Upper lobe of left lung (tissue), 6 donors: ENCODE measurements around the gene PDE4D. TPM values are rescaled to one million over a fixed set of nuclear protein-coding genes. Genes with fewer than 3 reads are reported as not detected.

ENCODE experiments used
- ATAC-seq, 2 donors: fragments of 200-7000 bp; cut with Tn5 transposase; one replicate each; pipeline ENCODE4 v1.9.1; 2022; ENCODE audit warnings: mild to moderate bottlenecking in 2 of 2, moderate library complexity in 2 of 2; ENCODE audit not compliant: low FRiP score in 2 of 2
- DNase-seq, 2 donors: peaks; one replicate each; pipeline ENCODE4 v3.0.0-alpha.2; 2019 to 2020
- H3K27ac ChIP-seq, 4 donors: fragments of 200-600 bp; sonication (generic); one replicate each; pipeline ENCODE4 v1.5.1; 2016 to 2019
- H3K27me3 ChIP-seq, 4 donors: fragments of 200-600 bp; sonication (generic); one replicate each; pipeline ENCODE4 v1.5.1; 2017 to 2019
- H3K36me3 ChIP-seq, 4 donors: fragments of 200-600 bp; sonication (generic); one replicate each; pipeline ENCODE4 v1.5.1; 2016 to 2019
- H3K4me1 ChIP-seq, 4 donors: fragments of 200-600 bp; sonication (generic); one replicate each; pipeline ENCODE4 v1.5.1; 2018 to 2019
- H3K4me3 ChIP-seq, 4 donors: fragments of 200-600 bp; sonication (generic); one replicate each; pipeline ENCODE4 v1.5.1; 2017 to 2019; ENCODE audit warnings: mild to moderate bottlenecking in 2 of 4, moderate library complexity in 1 of 4
- H3K9me3 ChIP-seq, 4 donors: fragments of 200-600 bp; sonication (generic); one replicate each; pipeline ENCODE4 v1.5.1; 2018 to 2019
- CTCF ChIP-seq, 6 experiments: fragments of 450-650 bp in 4 of 6; fragments of 200-600 bp in 2 of 6; sonication (generic) in 2 of 6; IDR thresholded peaks; one replicate each; pipeline ENCODE4 v1.5.1; 2016 to 2019; ENCODE audit warnings: antibody characterized with exemption in 6 of 6
- EP300 ChIP-seq, 4 donors: sonication (generic); formaldehyde crosslinking; IDR thresholded peaks; one replicate each; pipeline ENCODE4 v1.5.1; 2017; ENCODE audit warnings: antibody characterized with exemption in 4 of 4, control low read depth in 2 of 4
- POLR2A ChIP-seq, 4 donors: fragments of 450-650 bp; IDR thresholded peaks; one replicate each; pipeline ENCODE4 v1.5.1; 2016 to 2017; ENCODE audit warnings: antibody characterized with exemption in 4 of 4, mild to moderate bottlenecking in 2 of 4
- POLR2AphosphoS5 ChIP-seq, 2 donors: sonication (generic); formaldehyde crosslinking; IDR thresholded peaks; one replicate each; pipeline ENCODE4 v1.5.1; 2017; ENCODE audit warnings: antibody characterized with exemption in 2 of 2
- WGBS, 2 donors: methylation state at CpG; one replicate each; pipeline ENCODE4 v1.1.5; 2017 to 2018; 5-methylcytosine and 5-hydroxymethylcytosine counted together
- total RNA-seq, 6 donors: library from RNA; depleted of rRNA in 4 of 6; stranded (reverse); fragments of >200 nt in 4 of 6; gene quantifications; one replicate each; pipeline versions ENCODE4 v1.1.0 to v1.2.1, GENCODE V29; 2016 to 2021
- donor health status: DM: no; HTN: no; CAD: no; lungs with moderate emphysema.
- donor health status: DM: no; HTN: yes; CAD: no; lungs with severe emphysema.

PDE4D gene
- total RNA-seq, 6 donors from 2014 or later: 50.4 to 188 (median 84.0) TPM

GRCh38 chr5:59016925-59017324 is 876.6 kb downstream of the PDE4D start:
- Histone ChIP-seq H3K4me1 (no peaks in the 10 kb centered on the region), H3K27ac (no peak overlapping the region), H3K4me3 (no peak overlapping the region), H3K36me3 (peaks cover 0 to 5% (median 0%) of the 10 kb centered on the region in 4 donors), H3K9me3 (no peaks in the 10 kb centered on the region), H3K27me3 (no peaks in the 10 kb centered on the region)
- ATAC-seq (no peak), DNase-seq (no peak)
- 94 to 95% methylated on average over 5 of the region's 5 CpGs for WGBS, 2 donors
- TF ChIP-seq POLR2AphosphoS5 (IDR thresholded peaks at IDR 0.05) (no peak), EP300 (IDR thresholded peaks at IDR 0.05) (no peak), POLR2A (IDR thresholded peaks at IDR 0.05) (no peak), CTCF (IDR thresholded peaks at IDR 0.05) (no peak)

GRCh38 chr5:59008816-59009473 is 884.6 kb downstream of the PDE4D start:
- H3K4me1 ChIP-seq: peaks cover 0 to 11% (median 4%) of the 10 kb centered on the region in 4 donors
- TF ChIP-seq POLR2A (IDR thresholded peaks at IDR 0.05) (no peak), POLR2AphosphoS5 (IDR thresholded peaks at IDR 0.05) (no peak), EP300 (IDR thresholded peaks at IDR 0.05) (no peak), CTCF (IDR thresholded peaks at IDR 0.05) (no peak)
- no peaks in the 10 kb centered on the region for H3K36me3 ChIP-seq
- ATAC-seq (no peak), DNase-seq (no peak)
- peaks cover 0 to 3% (median 0%) of the 10 kb centered on the region in 4 donors for H3K9me3 ChIP-seq
- no peaks in the 10 kb centered on the region for H3K27me3 ChIP-seq
- H3K4me3 ChIP-seq: no peak overlapping the region
- no peak overlapping the region for H3K27ac ChIP-seq

DNA sequence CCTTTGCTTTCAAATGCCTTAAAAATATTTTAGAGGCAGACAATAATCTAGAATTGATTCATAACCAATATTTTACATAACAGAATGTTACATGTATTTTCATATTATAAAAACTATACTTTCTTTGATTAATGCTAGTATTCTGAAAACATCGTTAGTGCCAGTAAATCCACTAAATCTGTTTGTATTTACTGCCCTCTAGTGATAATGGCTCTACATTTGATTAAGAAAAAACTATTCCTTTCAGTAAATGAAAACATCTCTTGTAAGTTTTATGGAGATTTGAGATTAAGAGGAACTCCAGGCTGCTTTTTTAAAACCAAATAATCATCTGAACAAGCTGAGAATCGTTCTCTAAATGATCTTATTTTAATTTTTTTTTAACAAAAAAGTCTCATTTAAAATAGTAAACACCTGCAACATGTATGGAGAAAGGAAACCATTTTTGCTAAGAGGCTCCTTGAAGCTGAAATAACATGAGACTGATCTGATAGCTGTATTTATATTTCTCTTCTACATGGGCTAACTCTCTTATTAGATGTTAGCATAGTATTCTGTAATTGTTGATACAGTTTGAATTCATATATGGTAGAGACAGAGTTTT is 886.0 kb downstream of the PDE4D start:
- ATAC-seq: no peak
- peaks cover 0 to 16% (median 6%) of the 10 kb centered on the region in 4 donors for H3K4me1 ChIP-seq
- no peak for TF ChIP-seq POLR2A (IDR thresholded peaks at IDR 0.05)
- TF ChIP-seq POLR2AphosphoS5 (IDR thresholded peaks at IDR 0.05): no peak
- no peak for TF ChIP-seq EP300 (IDR thresholded peaks at IDR 0.05)
- TF ChIP-seq CTCF (IDR thresholded peaks at IDR 0.05): peak in 2 of 6 experiments; percentile 17 to 21
- H3K9me3 ChIP-seq: peaks cover 0 to 3% (median 0%) of the 10 kb centered on the region in 4 donors
- no peak for DNase-seq
- no peaks in the 10 kb centered on the region for H3K27me3 ChIP-seq
- no peaks in the 10 kb centered on the region for H3K36me3 ChIP-seq
- WGBS, 2 donors: 10 to 11% methylated on average over 2 of the region's 2 CpGs
- no peak overlapping the region for H3K4me3 ChIP-seq
- no peak overlapping the region for H3K27ac ChIP-seq

- no peaks in the 10 kb centered on the region for H3K27me3 ChIP-seq
- no peak overlapping the region for H3K27ac ChIP-seq
- TF ChIP-seq POLR2AphosphoS5 (IDR thresholded peaks at IDR 0.05) (no peak), CTCF (IDR thresholded peaks at IDR 0.05) (no peak), EP300 (IDR thresholded peaks at IDR 0.05) (no peak)
- H3K4me3 ChIP-seq: no peak overlapping the region
- DNase-seq: no peak
- H3K36me3 ChIP-seq: no peaks in the 10 kb centered on the region
- H3K4me1 ChIP-seq: peaks cover 4 to 17% (median 13%) of the 10 kb centered on the region in 4 donors
- ATAC-seq: no peak
- no peaks in the 10 kb centered on the region for H3K9me3 ChIP-seq
- 93 to 96% methylated on average over 7 of the region's 7 CpGs for WGBS, 2 donors
Measured at GRCh38 chr5:59005934-59006701, 887.4 kb downstream of the PDE4D start.
